ENCODE results near the gene LYL1. TPM values are rescaled to one million over a fixed set of nuclear protein-coding genes. Genes with fewer than 3 reads are reported as not detected.

LYL1 gene
- total and polyA plus RNA-seq, 12 donors, result 0.38 to 22.5 (median 9.2) TPM

GRCh38 chr19:13135068-13136062, 32.7 kb upstream of the LYL1 start:
- Histone ChIP-seq H3K36me3 (replicated peaks in 1 of 2) (peaks cover 0 to 37% of the 10 kb centered on the region in 2 donors), H3K27me3 (no peaks in the 10 kb centered on the region), H3K27ac (no peak overlapping the region), H3K4me3 (no peak overlapping the region), H3K4me1 (replicated peaks in 1 of 2) (no peaks in the 10 kb centered on the region), H3K9me3 (replicated peaks in 1 of 3) (no peaks in the 10 kb centered on the region)
- TF ChIP-seq CTCF (IDR thresholded peaks at IDR 0.05) (no peak), POLR2A (IDR thresholded peaks at IDR 0.05) (no peak)
- 92 to 94% (median 94%) methylated on average over 34 to 60 of the region's 60 CpGs for WGBS, 4 donors
- intact Hi-C loops (cut with DNase I), result no loop called here
- no peak for DNase-seq

DNA sequence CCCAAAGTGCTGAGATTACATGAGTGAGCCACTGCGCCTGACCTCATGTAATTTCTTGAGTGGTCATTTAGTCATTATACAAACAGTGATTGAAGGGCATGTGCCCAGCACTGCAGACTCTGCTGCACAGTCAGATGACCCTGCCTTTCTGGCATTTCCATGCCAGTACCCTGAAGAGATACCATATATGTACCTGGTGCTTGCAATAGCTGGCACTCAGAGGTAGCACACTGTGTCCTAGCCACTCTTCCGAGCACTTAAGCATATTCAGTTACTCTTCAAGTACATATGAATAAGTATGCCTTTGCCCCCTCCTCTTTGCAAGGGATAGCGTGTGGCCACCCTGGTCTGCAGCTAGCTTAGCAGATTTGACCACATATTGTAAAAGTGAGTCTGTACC, 32.0 kb upstream of the LYL1 start:
- WGBS, 4 donors, result 85 to 97% (median 92%) methylated on average over 3 of the region's 3 CpGs
- H3K27ac ChIP-seq, result no peak overlapping the region

DNA sequence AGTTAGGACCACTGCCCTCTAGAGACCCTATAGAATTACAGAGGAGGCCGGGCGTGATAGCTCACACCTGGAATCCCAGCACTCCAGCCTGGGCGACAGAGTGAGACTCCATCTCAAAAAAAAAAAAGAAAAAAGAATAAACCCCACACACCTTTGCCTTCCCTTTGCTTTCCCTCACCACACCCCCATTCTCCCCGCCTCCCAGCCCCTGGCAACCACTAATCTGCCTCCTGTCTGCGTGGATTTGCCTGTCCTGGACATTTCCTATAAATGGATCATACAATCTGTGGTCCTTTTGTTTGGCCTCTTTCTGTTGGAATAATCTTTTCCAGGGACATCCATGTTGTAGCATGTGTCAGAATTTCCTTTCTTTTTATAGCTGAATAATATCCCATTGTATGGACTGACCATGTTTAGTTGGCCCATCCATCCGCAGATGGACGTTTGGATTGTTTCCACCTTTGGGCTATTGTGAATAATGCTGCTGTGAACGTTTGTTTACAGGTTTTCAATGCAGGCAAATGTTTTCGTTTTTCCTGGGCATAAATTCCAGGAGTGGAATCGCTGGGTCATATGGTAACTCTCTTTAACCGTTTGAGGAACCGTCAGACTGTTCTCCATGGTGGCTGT, 30.7 kb upstream of the LYL1 start:
- WGBS, 4 donors, result 76 to 85% (median 84%) methylated on average over 12 of the region's 12 CpGs
- Histone ChIP-seq H3K27me3 (no peaks in the 10 kb centered on the region), H3K4me3 (no peak overlapping the region), H3K36me3 (replicated peaks in 1 of 2) (peaks cover 0 to 32% of the 10 kb centered on the region in 2 donors), H3K4me1 (replicated peaks in 1 of 2) (peaks cover 0 to 7% of the 10 kb centered on the region in 2 donors), H3K9me3 (replicated peaks in 1 of 3) (no peaks in the 10 kb centered on the region), H3K27ac (no peak overlapping the region)
- intact Hi-C loops (cut with DNase I), result no loop called here
- no peak for DNase-seq
- no peak for TF ChIP-seq CTCF (IDR thresholded peaks at IDR 0.05)
- no peak for TF ChIP-seq POLR2A (IDR thresholded peaks at IDR 0.05)

More for the DNA sequence above, 32.0 kb upstream of the LYL1 start:
- H3K27me3 ChIP-seq, result no peaks in the 10 kb centered on the region
- no peak for DNase-seq
- H3K9me3 ChIP-seq (replicated peaks in 1 of 3), result no peaks in the 10 kb centered on the region
- intact Hi-C loops (cut with DNase I), result no loop called here
- H3K36me3 ChIP-seq (replicated peaks in 1 of 2), result peaks cover 0 to 37% of the 10 kb centered on the region in 2 donors
- H3K4me1 ChIP-seq (replicated peaks in 1 of 2), result no peaks in the 10 kb centered on the region
- TF ChIP-seq CTCF (IDR thresholded peaks at IDR 0.05) (no peak), POLR2A (IDR thresholded peaks at IDR 0.05) (no peak)
- no peak overlapping the region for H3K4me3 ChIP-seq

GRCh38 chr19:13132471-13133180, 30.0 kb upstream of the LYL1 start:
- intact Hi-C loops (cut with DNase I), result no loop called here
- WGBS, 4 donors, result 81 to 89% (median 88%) methylated on average over 8 of the region's 8 CpGs
- Histone ChIP-seq H3K27me3 (no peaks in the 10 kb centered on the region), H3K27ac (no peak overlapping the region), H3K9me3 (replicated peaks in 1 of 3) (no peaks in the 10 kb centered on the region), H3K4me3 (no peak overlapping the region), H3K4me1 (replicated peaks in 1 of 2) (peaks cover 0 to 8% of the 10 kb centered on the region in 2 donors), H3K36me3 (replicated peaks in 1 of 2) (peaks cover 0 to 25% of the 10 kb centered on the region in 2 donors)
- no peak for DNase-seq
- TF ChIP-seq POLR2A (IDR thresholded peaks at IDR 0.05) (no peak), CTCF (IDR thresholded peaks at IDR 0.05) (no peak)

All from adrenal gland (tissue), 12 donors.